Limb (tissue), 2 donors: ENCODE measurements around the gene GHRL.

Source experiments
- DNase-seq, 2 donors: peaks; one replicate each; pipeline ENCODE4 v3.0.0-alpha.2; 2016; ENCODE audit errors: extremely low spot score in 2 of 2

Gene GHRL

GRCh38 chr3:10327592-10327991 is 34.8 kb upstream of the GHRL start:
- no peak for DNase-seq

- no peak for DNase-seq
Observed at GRCh38 chr3:10322352-10322710, 29.6 kb upstream of the GHRL start.

- no peak for DNase-seq
Observed at GRCh38 chr3:10321630-10322351, 29.0 kb upstream of the GHRL start.

GRCh38 chr3:10320320-10320677 is 27.6 kb upstream of the GHRL start:
- no peak for DNase-seq

- no peak for DNase-seq
Observed at GRCh38 chr3:10319804-10320203, 27.1 kb upstream of the GHRL start.

GRCh38 chr3:10319251-10319650 is 26.5 kb upstream of the GHRL start:
- no peak for DNase-seq

GRCh38 chr3:10317961-10318350 is 25.2 kb upstream of the GHRL start:
- DNase-seq, result no peak

GRCh38 chr3:10317311-10317960 is 24.7 kb upstream of the GHRL start:
- no peak for DNase-seq

GRCh38 chr3:10315771-10316344 is 23.1 kb upstream of the GHRL start:
- DNase-seq, result no peak

GRCh38 chr3:10315101-10315500 is 22.4 kb upstream of the GHRL start:
- DNase-seq, result no peak

- DNase-seq, result no peak
Observed at GRCh38 chr3:10312861-10313260, 20.1 kb upstream of the GHRL start.

- no peak for DNase-seq
Observed at GRCh38 chr3:10312391-10312790, 19.6 kb upstream of the GHRL start.

GRCh38 chr3:10311710-10312109 is 19.0 kb upstream of the GHRL start:
- DNase-seq, result no peak

GRCh38 chr3:10310578-10310977 is 17.8 kb upstream of the GHRL start:
- no peak for DNase-seq

GRCh38 chr3:10309736-10310135 is 17.0 kb upstream of the GHRL start:
- DNase-seq, result no peak

GRCh38 chr3:10308678-10309077 is 15.9 kb upstream of the GHRL start:
- DNase-seq, result no peak

- no peak for DNase-seq
Observed at GRCh38 chr3:10306156-10306555, 13.4 kb upstream of the GHRL start.

GRCh38 chr3:10305331-10305902 is 12.7 kb upstream of the GHRL start:
- DNase-seq, result no peak

- DNase-seq, result no peak
Observed at GRCh38 chr3:10304905-10305304, 12.2 kb upstream of the GHRL start.

GRCh38 chr3:10303785-10304184 is 11.0 kb upstream of the GHRL start:
- DNase-seq, result no peak

- DNase-seq, result no peak
Observed at GRCh38 chr3:10303105-10303504, 10.4 kb upstream of the GHRL start.

GRCh38 chr3:10300087-10300486 is 7.3 kb upstream of the GHRL start:
- DNase-seq, result no peak

- DNase-seq, result no peak
Observed at GRCh38 chr3:10299679-10300078, 6.9 kb upstream of the GHRL start.
